ENCODE measurements around the gene PMEPA1.

Gene PMEPA1

GRCh38 chr20:57704245-57704644 lies 5.6 kb downstream of the PMEPA1 start:
- no peak overlapping the region for H3K9ac ChIP-seq (ENCODE audit: insufficient read length)
- H3K27ac ChIP-seq, result no peak overlapping the region
- DNase-seq (ENCODE audit: low read depth, low spot score), result no peak
- no peaks in the 10 kb centered on the region for H3K9me3 ChIP-seq (ENCODE audit: low read depth, low read length)
- TF ChIP-seq POLR2AphosphoS5 (IDR thresholded peaks at IDR 0.05; ENCODE audit: borderline replicate concordance, low read depth, low read length) (no peak), FOXP2 (optimal IDR thresholded peaks at IDR 0.05; ENCODE audit: control extremely low read depth, extremely low read length, insufficient read depth) (no peak), EZH2 (IDR thresholded peaks at IDR 0.05) (no peak)
- H3K36me3 ChIP-seq (ENCODE audit: insufficient read depth, low read length), result no peaks in the 10 kb centered on the region
- H3K4me3 ChIP-seq, result no peak overlapping the region

DNA sequence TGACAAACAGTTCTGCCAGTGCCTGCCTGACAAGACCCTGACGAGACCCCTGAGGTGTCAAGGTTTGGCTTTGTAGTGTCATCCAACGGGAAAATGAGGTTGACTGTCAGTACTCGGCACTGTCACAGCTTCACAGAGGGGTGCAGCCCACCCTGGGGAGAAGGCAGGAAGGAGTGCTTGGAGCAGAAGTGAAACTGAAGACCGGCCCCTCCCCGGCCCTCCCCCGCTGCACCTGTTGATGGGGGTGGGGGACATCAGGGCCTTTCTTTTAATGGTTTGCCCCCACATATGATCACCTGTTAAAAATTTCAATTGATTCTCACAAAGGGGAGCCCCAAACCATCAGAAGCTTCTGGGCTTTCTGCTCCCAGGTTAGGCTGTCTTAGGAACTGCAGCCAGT lies 6.8 kb downstream of the PMEPA1 start:
- Histone ChIP-seq H3K27ac (no peak overlapping the region), H3K4me3 (no peak overlapping the region), H3K36me3 (ENCODE audit: insufficient read depth, low read length) (no peaks in the 10 kb centered on the region), H3K9me3 (ENCODE audit: low read depth, low read length) (no peaks in the 10 kb centered on the region), H3K9ac (ENCODE audit: insufficient read length) (no peak overlapping the region)
- TF ChIP-seq POLR2AphosphoS5 (IDR thresholded peaks at IDR 0.05; ENCODE audit: borderline replicate concordance, low read depth, low read length), result no peak
- TF ChIP-seq EZH2 (IDR thresholded peaks at IDR 0.05), result no peak
- no peak for TF ChIP-seq FOXP2 (optimal IDR thresholded peaks at IDR 0.05; ENCODE audit: control extremely low read depth, extremely low read length, insufficient read depth)
- no peak for DNase-seq (ENCODE audit: low read depth, low spot score)

DNA sequence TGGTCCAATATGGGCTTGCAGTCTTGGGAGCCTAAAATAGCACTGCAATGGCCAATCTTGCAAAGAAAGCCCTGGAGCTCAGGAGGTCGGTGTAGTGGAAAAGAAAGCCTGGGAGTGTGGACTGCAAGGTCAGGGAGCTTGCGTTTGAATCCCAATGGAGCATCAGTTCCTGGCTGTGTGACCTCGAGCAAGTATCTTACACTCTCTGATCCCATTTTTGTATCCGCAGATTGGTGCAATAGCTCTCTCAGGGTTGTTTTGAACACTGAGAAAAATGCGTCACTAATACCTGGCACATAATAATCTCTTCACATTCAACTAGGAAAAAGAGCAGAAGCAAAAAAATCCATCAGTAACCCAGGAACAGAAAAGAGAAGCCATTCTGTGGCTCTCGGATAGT lies 7.3 kb downstream of the PMEPA1 start:
- Histone ChIP-seq H3K36me3 (ENCODE audit: insufficient read depth, low read length) (no peaks in the 10 kb centered on the region), H3K27ac (no peak overlapping the region), H3K4me3 (no peak overlapping the region), H3K9me3 (ENCODE audit: low read depth, low read length) (no peaks in the 10 kb centered on the region), H3K9ac (ENCODE audit: insufficient read length) (no peak overlapping the region)
- no peak for DNase-seq (ENCODE audit: low read depth, low spot score)
- no peak for TF ChIP-seq EZH2 (IDR thresholded peaks at IDR 0.05)
- TF ChIP-seq FOXP2 (optimal IDR thresholded peaks at IDR 0.05; ENCODE audit: control extremely low read depth, extremely low read length, insufficient read depth), result no peak
- TF ChIP-seq POLR2AphosphoS5 (IDR thresholded peaks at IDR 0.05; ENCODE audit: borderline replicate concordance, low read depth, low read length), result no peak

GRCh38 chr20:57702091-57702490 lies 7.7 kb downstream of the PMEPA1 start:
- Histone ChIP-seq H3K9ac (ENCODE audit: insufficient read length) (no peak overlapping the region), H3K9me3 (ENCODE audit: low read depth, low read length) (no peaks in the 10 kb centered on the region), H3K4me3 (no peak overlapping the region), H3K36me3 (ENCODE audit: insufficient read depth, low read length) (no peaks in the 10 kb centered on the region), H3K27ac (no peak overlapping the region)
- DNase-seq (ENCODE audit: low read depth, low spot score), result no peak
- no peak for TF ChIP-seq EZH2 (IDR thresholded peaks at IDR 0.05)
- TF ChIP-seq POLR2AphosphoS5 (IDR thresholded peaks at IDR 0.05; ENCODE audit: borderline replicate concordance, low read depth, low read length), result no peak
- no peak for TF ChIP-seq FOXP2 (optimal IDR thresholded peaks at IDR 0.05; ENCODE audit: control extremely low read depth, extremely low read length, insufficient read depth)

DNA sequence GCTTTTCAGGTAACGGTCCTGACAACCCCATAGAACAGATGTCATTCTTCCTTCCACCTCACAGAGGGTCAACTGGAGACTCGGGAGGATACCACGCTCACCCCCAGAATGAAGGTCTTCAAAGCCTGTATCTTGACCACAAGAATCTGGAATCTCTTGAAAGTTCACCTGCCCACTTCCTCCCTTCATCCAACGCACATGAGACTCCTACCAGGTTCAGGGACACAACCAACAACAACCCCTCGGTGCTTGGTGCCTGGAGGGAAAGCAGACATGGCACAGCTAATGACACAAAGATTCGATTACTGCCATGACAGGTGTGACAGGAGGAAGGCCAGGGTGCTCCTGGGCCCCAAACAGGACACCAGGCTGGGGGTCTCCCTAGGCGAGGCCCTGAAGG lies 8.2 kb downstream of the PMEPA1 start:
- no peak overlapping the region for H3K9ac ChIP-seq (ENCODE audit: insufficient read length)
- no peak for DNase-seq (ENCODE audit: low read depth, low spot score)
- TF ChIP-seq EZH2 (IDR thresholded peaks at IDR 0.05) (no peak), FOXP2 (optimal IDR thresholded peaks at IDR 0.05; ENCODE audit: control extremely low read depth, extremely low read length, insufficient read depth) (no peak), POLR2AphosphoS5 (IDR thresholded peaks at IDR 0.05; ENCODE audit: borderline replicate concordance, low read depth, low read length) (no peak)

GRCh38 chr20:57701090-57701489 lies 8.7 kb downstream of the PMEPA1 start:
- no peak for DNase-seq (ENCODE audit: low read depth, low spot score)
- Histone ChIP-seq H3K9ac (ENCODE audit: insufficient read length) (no peak overlapping the region), H3K27ac (no peak overlapping the region), H3K9me3 (ENCODE audit: low read depth, low read length) (no peaks in the 10 kb centered on the region), H3K36me3 (ENCODE audit: insufficient read depth, low read length) (no peaks in the 10 kb centered on the region), H3K4me3 (no peak overlapping the region)
- no peak for TF ChIP-seq FOXP2 (optimal IDR thresholded peaks at IDR 0.05; ENCODE audit: control extremely low read depth, extremely low read length, insufficient read depth)
- TF ChIP-seq POLR2AphosphoS5 (IDR thresholded peaks at IDR 0.05; ENCODE audit: borderline replicate concordance, low read depth, low read length), result no peak
- no peak for TF ChIP-seq EZH2 (IDR thresholded peaks at IDR 0.05)

More for the DNA sequence above, 8.2 kb downstream of the PMEPA1 start:
- Histone ChIP-seq H3K4me3 (no peak overlapping the region), H3K36me3 (ENCODE audit: insufficient read depth, low read length) (no peaks in the 10 kb centered on the region), H3K27ac (no peak overlapping the region), H3K9me3 (ENCODE audit: low read depth, low read length) (no peaks in the 10 kb centered on the region)

- Histone ChIP-seq H3K9me3 (ENCODE audit: low read depth, low read length) (no peaks in the 10 kb centered on the region), H3K36me3 (ENCODE audit: insufficient read depth, low read length) (no peaks in the 10 kb centered on the region), H3K4me3 (no peak overlapping the region), H3K27ac (no peak overlapping the region), H3K9ac (ENCODE audit: insufficient read length) (no peak overlapping the region)
- TF ChIP-seq EZH2 (IDR thresholded peaks at IDR 0.05) (no peak), FOXP2 (optimal IDR thresholded peaks at IDR 0.05; ENCODE audit: control extremely low read depth, extremely low read length, insufficient read depth) (no peak), POLR2AphosphoS5 (IDR thresholded peaks at IDR 0.05; ENCODE audit: borderline replicate concordance, low read depth, low read length) (no peak)
- DNase-seq (ENCODE audit: low read depth, low spot score), result no peak
Observed at GRCh38 chr20:57699395-57699794, 10.4 kb downstream of the PMEPA1 start.

DNA sequence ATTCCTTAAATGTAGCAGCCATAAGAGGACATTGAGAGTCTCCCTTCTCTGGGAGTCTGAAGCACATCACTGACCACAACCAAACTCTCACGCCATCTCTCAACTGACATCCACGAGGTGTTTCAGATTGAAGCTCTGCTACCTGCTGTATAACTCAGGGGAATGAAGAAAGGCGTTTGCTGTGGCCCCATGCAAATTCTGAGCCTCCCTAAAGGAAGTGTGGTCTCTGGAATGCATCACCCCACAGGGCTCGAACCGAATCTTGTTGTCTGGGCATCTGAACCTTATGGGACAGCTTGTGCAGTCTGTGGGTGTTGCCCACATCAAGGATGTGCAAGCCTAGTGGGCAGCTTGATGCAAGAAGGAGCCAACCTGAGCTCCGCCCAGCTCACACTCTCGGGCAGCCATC lies 10.9 kb downstream of the PMEPA1 start:
- H3K9ac ChIP-seq (ENCODE audit: insufficient read length), result no peak overlapping the region
- DNase-seq (ENCODE audit: low read depth, low spot score), result no peak
- H3K4me3 ChIP-seq, result no peak overlapping the region
- H3K9me3 ChIP-seq (ENCODE audit: low read depth, low read length), result no peaks in the 10 kb centered on the region
- H3K27ac ChIP-seq, result no peak overlapping the region
- TF ChIP-seq POLR2AphosphoS5 (IDR thresholded peaks at IDR 0.05; ENCODE audit: borderline replicate concordance, low read depth, low read length) (no peak), FOXP2 (optimal IDR thresholded peaks at IDR 0.05; ENCODE audit: control extremely low read depth, extremely low read length, insufficient read depth) (no peak), EZH2 (IDR thresholded peaks at IDR 0.05) (no peak)
- no peaks in the 10 kb centered on the region for H3K36me3 ChIP-seq (ENCODE audit: insufficient read depth, low read length)

- Histone ChIP-seq H3K9ac (ENCODE audit: insufficient read length) (no peak overlapping the region), H3K4me3 (no peak overlapping the region), H3K36me3 (ENCODE audit: insufficient read depth, low read length) (no peaks in the 10 kb centered on the region), H3K9me3 (ENCODE audit: low read depth, low read length) (no peaks in the 10 kb centered on the region), H3K27ac (no peak overlapping the region)
- no peak for DNase-seq (ENCODE audit: low read depth, low spot score)
- TF ChIP-seq POLR2AphosphoS5 (IDR thresholded peaks at IDR 0.05; ENCODE audit: borderline replicate concordance, low read depth, low read length) (no peak), EZH2 (IDR thresholded peaks at IDR 0.05) (no peak), FOXP2 (optimal IDR thresholded peaks at IDR 0.05; ENCODE audit: control extremely low read depth, extremely low read length, insufficient read depth) (no peak)
Observed at GRCh38 chr20:57698116-57698866, 11.5 kb downstream of the PMEPA1 start.
